NCI-H345 treated with DMSO at 0.1 percent for 48 hours (cell line): ENCODE measurements around the gene SETDB1.
A peak's percentile ranks its signal among the peaks of the same experiment; 100 is the strongest.

Experiments used
- DNase-seq: peaks from one replicate; lab custom pipeline; 2025; ENCODE audit not compliant: unreplicated experiment; lab: John Stamatoyannopoulos, UW

Gene SETDB1

DNA sequence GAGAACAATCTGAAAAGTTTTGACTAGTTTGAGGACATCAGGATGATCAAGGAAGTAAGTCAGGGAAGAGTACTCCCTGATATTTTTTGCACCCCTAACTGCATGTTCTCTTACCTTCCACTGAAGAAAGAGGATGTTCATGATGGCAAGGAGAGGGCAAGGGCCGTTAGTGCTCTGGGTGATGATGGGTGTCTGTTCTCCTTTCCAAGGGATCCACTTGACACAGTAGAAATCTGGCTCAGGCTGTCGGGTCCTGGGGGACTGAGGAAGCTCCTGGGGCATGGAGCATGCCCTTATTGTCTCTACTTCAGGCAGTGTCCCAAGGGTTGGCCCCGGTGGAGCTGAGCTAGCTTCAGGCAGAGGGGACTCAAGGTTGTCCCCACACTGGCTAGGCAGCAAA is 75.9 kb downstream of the SETDB1 start:
- DNase-seq, result no peak

DNA sequence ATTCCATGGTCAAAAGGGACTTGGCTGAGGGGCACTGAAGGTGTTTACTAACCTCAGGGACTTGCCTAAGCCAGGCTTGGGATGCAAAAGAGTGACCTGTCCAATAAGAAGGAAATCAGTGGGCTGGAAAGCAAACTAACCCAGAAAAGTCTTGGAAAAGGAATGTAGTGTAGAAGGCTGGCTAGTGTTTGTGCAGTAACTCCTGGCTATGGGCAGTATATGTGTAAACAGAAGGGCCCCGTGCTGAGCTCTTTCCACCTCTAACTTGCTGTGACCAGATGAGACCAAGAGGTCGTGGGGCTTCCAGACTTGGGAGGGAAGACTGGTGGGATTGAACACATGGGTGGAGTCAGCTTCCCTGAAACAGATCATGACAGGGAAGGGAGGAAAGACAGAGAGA is 76.4 kb downstream of the SETDB1 start:
- no peak for DNase-seq

DNA sequence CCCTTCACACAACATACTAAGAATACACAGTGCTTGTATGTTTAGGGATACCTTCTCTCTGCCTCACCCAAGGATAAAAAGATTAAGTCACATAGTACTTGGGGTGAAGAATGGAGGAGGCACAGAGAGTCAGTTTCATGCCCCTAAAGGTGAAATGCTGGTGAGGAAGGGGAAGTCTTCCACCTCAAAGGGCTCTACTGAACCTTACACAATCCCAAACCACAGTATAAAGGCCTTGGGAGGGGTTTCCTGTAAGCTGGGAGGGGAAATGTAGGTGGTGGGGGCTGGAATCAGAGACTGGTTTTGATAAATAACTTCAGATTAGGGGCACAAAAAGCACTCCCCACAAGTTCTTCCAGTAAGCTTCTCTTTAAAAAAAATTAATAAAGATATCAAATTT is 77.0 kb downstream of the SETDB1 start:
- no peak for DNase-seq

DNA sequence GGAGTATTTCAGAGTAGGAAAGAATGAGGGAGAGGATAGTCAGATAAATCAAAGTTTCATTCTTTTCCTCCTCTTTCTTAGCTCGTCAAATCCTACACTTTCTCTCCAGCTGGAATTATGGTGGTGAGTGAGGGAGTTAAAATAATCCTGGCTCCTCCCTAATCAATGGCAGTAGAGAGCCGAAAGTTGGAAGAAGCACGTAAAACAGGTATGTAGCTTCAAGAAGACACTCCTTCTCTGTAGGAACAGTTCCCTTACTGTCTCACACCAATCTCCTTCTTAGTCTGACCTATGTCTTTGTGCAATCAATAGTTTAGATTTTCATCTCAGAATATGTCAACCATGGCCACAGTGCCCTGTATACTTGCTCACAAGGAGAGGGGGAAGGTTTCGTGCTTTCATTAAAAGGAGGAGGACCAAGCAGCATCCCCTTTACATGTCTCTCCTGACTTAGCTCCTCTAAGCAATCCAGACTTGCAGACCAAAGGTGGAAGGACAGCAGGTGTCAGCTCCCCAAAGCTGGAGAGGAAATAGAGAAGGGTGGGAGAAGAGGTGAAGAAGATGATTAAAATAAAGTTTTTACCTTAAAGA is 79.7 kb downstream of the SETDB1 start:
- no peak for DNase-seq

DNA sequence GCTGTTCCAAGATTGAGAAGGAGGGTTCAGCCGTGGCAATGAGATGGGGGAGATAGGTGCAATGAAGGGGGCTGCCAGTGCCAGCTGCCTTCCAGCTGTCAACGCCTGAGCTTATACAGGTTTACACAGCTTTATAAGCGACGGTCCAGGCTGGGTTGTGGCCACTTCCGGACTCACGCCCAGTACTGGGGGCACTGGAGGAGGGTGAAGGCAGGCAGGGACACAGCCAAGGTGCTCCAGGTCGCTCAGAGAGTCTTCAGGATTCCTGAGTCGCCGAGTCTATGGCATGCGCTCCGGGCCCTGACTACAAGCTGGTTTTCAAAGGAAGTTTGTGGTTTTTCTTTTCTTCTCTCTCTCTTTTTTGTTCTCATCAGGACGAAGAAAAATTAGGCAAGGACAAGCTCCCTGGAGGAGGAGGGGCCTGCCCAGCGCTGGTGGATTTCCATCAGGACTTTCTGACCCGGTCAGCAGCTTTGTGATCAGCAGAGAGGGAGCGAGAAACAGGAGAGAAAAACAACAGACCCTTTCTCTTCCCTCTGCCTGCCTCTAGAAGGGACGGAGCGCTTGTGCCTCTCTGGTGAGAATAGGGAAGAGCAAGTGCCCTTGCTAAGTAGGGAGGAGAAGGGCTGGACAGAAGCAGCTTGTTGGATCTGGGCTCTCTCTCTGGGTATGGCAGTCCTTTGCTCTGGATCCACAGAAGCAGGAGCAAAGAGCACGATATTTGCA is 80.3 kb downstream of the SETDB1 start, which contains the start of gene MINDY1:
Gene MINDY1, minus strand, starts transcription at position 576 of the 726 bp plus-strand sequence. CDS start 4,285 bp downstream, outside the sequence.
- DNase-seq, result peak; percentile 33

DNA sequence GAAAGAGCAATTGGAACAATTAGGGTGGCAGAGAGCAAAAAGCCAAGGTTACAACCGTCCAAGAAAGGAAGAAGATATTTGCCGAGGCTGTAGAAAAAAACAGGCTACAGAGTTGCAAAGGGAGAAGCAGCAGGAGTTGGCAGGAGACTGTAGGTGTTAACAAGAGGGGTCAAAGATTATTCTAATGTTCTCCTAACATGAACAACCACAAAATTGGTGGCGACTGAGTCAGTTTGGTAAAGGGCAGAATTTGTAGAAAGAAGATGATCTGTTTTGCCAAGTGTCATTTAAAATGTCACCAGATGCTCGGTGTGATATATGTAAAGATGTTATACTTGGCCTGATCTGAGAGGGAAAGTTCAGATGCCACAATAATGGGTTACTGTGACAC is 81.7 kb downstream of the SETDB1 start:
- no peak for DNase-seq

DNA sequence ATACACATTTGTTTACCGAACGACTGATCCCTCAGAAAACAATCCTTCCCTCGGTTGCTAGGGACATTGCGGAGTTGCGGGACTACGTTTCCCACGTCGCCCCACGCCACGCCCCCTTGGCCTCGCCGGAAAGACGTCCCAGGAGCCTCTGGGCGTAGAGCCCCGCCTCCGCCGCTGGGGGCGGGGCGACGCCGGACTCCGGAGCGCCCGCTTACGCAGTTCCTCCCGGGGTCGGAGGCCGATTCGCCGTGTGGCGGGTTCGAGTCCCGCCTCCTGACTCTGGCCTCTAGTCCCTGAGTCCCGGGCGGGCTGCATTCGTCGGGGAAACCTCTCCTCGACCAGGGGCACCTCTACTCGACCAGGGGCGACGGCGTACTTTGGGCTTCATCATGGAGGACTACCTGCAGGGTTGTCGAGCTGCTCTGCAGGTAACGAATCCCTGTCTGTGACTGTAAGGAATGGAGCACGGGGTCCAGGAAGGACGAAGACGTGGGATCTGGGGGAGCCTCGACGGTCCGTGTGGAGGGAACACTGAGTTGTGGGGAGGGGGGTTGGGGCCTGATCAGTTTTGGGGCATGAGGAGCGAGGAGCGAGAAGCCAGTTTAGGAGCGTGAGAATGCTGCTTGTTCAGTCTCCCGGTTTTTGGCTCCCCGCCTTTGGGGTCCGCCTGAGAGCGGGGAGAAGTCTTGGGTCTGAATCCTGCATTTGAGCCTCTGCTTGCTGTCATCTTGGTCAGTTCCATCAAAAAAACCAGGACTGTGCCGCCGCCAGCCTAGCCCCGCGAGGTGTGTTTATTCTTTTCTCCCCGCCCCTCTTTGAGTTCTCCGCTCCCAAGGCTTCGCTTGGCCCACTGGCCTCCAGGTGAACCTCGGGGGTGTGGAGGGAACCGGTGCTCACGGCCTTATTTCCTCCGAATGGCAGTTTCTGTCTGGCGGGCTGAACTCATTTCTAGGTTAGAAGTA is 82.4 kb downstream of the SETDB1 start, which contains the start of gene PRUNE1:
Gene PRUNE1, plus strand, starts transcription at position 206 of the 962 bp plus-strand sequence. Its CDS starts 184 bp downstream, at position 390.
- DNase-seq, result peak; percentile 99

DNA sequence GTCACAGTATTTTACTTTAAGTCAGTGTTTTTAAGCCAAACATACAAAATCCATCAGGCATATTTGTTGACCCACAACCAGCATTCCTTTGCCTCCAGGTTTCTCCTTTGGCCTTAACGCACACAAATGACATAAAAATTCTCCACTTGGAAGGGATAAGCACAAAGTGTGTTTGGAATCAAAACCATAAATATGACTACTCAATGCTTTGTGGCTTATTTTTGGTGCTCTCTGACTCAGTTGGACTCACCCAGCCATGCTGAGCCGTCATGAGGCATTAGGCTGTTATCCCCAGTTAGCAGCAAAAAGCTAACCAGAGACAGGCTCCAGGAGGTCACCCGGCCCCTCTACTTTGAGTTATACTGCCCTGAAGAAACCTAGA is 83.0 kb downstream of the SETDB1 start:
- no peak for DNase-seq

DNA sequence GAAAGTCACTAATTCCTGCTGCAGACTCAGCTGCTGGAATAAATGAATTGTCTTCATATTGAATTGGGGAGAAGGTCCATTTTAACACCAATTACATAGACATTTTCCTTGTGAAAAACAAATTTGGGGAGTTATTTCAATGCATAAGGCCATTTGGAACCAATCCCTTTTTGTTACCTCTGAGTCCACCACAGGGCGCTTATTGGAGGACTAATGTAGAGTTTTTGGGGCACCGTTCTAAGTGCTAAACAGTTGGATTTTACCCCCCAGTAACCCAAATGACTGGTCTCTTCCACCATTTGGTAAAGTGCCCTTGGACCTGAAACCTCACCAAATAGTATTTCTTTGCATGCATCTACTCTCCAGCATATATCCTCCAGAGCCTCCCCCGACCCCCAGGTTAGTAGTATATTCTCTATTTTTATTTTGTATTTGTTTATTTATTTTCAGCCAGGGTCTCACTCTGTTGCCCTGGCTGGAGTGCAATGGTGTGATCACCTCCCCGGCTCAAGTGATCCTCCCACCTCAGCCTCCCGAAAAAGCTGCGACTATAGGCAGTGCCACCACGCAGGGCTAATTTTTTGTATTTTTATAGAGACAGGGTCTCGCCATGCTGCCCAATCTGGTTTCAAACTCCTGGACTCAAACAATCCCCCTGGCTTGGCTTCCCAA is 83.6 kb downstream of the SETDB1 start:
- DNase-seq, result no peak

DNA sequence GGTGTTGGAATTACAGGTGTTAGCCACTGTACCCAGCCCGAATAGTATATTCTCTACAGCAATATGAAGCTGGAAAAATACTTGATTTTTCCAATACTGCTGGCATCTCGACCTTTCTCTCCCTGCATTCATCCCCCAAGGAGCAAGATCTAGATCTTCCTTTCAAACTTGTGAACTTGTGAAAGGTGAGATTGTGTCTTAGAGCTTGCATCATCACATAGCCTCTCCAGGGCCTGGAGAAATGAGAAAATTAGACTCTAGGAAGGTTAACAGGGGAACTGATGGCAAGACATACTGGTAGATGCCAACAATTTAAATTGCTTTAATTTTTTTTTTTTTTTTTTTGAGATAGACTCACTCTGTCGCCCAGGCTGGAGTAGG is 84.2 kb downstream of the SETDB1 start:
- DNase-seq, result no peak

DNA sequence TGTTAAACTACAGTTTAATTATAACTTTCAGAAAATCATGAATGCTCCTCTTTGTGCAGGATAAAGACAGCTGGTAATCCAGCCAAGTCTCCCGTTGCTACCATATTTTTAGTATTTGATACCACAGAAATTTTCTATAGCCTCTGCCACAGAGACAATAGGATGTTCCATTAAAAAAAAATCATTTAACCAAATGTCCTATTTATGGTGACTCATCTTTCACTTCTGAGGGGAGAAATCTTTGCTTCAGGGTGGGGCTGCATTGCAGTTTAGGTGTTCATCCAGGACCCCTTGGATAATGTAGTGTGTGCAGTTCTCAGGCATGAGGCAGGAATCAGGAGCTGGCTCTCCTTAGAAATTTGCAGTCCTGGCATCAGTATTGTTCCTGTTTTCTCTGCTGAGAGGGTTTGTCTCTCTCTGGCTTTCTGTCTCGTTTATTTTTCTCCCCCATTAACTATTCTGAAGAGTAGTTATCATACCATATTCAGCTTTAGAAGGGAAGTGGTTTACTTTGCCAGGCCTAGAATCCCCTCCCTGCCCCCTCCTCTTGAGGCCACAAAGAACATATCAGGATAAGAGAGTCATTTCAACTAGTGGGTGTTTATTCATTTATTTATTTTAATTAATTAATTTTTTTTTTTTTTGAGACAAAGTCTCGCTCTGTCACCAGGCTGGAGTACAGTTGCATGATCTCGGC is 85.1 kb downstream of the SETDB1 start:
- no peak for DNase-seq

DNA sequence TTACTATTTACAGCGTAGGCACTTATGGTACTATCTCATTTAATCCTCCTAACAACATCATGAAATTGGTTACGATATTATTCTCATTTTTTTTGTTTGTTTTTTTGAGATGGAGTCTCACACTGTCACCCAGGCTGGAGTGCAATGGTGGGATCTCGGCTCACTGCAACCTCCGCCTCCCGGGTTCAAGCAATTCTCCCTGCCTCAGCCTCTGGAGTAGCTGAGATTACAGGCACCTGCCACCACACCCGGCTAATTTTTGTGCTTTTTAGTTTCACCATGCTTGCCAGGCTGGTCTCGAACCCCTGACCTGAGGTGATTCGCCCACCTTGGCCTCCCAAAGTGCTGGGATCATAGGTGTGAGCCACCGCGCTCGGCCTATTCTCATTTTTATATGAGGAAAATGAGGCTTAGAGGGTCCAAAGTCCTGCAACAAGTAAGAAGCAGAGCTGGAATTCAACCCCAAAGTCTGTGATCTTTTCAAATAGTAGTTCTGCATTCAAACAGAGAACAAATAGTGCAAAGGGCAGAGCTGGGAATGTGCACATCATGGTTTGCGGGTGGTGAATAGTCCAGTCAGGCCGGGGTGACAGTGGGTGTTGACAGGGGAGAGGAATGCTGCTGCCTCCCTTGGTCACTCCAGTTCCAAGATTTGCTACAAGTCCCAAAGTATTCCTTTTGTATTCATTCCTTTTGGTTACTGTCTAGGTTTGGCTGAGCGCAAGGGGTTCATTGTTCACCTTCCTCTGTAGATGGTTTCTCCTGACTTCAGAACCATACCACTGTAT is 86.7 kb downstream of the SETDB1 start:
- no peak for DNase-seq

DNA sequence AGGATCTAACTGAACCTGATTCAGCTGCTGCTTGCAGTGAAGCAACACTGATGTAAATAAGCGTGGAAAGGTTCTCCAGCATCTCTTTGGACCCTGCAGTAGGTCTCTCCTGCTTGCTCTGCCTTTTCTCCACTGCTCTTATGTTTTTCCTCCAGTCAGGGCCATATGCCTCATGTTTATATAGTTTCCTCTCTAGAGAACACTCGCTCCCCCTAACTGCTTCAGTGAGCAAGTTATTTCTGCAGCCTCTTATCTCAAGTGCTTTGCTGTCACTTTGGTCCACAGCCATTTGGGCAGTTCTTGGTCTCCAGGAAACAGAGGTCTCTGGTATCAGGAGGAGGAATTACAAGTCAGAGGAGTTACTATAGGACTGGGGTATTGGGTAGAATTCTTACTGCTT is 87.4 kb downstream of the SETDB1 start:
- no peak for DNase-seq
